Coronary artery (tissue), 2 donors: ENCODE data around the gene APBA3.

Experiments used
- DNase-seq: peaks from one replicate; pipeline ENCODE4 v3.0.0-alpha.2; 2017; ENCODE audit warnings: low spot score
- H3K27ac ChIP-seq, 2 donors: fragments of 200-600 bp; sonication (generic); one replicate each; pipeline ENCODE4 v1.5.1; 2016 to 2019
- H3K4me3 ChIP-seq: fragments of 200-600 bp; sonication (generic); 2 replicates; pipeline ENCODE4 v1.5.1; 2016; ENCODE audit warnings: mild to moderate bottlenecking, moderate library complexity
- CTCF ChIP-seq: fragments of 200-600 bp; sonication (generic); IDR thresholded peaks from one replicate; pipeline ENCODE4 v1.5.1; 2019; ENCODE audit warnings: antibody characterized with exemption

Gene APBA3

GRCh38 chr19:3710265-3710812 is 51.2 kb downstream of the APBA3 start:
- DNase-seq: no peak
- TF ChIP-seq CTCF: no peak
- no peak overlapping the region for H3K4me3 ChIP-seq
- no peak overlapping the region for H3K27ac ChIP-seq

DNA sequence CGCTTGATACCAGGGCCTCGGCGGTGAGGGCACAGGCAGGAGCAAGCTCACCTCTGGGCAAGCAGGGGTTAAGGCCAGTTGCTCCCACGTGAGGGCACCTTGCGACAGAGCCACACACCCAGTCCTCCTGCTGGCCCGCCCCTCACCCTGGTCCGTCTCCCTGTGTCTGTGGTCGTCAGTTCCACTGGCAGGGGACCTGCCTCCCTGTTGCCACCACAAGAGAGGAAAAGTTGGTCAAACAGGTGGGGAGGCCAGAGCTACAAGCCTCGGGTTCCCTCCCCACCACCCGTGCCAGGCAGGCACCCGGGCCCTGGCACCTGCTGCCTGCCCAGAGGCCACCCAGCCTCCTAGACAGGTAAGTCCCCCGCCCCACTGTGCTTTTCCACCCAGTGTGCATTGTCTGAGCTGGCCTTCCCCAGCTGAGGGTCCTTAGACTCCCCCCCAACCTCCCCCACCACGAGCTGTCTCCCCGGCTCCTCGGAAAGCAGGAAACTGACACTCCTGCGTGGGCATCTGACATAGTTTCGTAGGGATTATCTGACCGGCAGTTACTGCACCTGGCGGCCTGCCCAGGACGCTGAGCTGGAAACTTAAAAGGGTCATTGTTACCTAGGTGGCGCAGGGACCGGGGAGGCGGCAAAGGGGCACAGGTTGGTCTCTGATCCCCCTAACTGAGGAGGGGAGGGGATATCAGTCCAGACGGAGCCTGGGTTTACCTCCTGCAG is 53.1 kb downstream of the APBA3 start, which contains the start of gene TJP3:
Gene TJP3, plus strand, starts transcription at position 178 of the 725 bp plus-strand sequence. CDS start 20,049 bp downstream, outside the sequence.
- H3K27ac ChIP-seq: no peak within 1 kb of the TSS
- no peak for DNase-seq

DNA sequence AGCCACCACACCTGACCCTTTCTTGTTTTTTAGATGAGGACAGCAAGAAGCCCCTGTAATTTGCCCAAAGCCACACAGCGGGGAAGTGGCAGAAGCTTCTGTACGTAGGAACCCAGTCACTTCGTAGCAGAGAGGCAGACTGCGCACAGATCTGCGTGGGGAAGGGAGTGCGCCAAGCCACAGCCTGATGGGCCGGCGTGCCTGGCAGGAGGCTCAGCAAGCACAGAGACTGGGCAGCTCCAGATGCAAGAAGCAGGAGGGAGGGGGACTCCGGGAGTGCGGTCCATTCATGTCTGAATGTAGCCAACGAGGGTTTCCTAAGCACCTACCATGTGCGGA is 53.7 kb downstream of the APBA3 start:
- no peak overlapping the region for H3K4me3 ChIP-seq
- no peak for DNase-seq
- no peak for TF ChIP-seq CTCF
- no peak overlapping the region for H3K27ac ChIP-seq

More for the DNA sequence above, 53.1 kb downstream of the APBA3 start, which contains the start of gene TJP3:
- no peak within 1 kb of the TSS for H3K4me3 ChIP-seq
- no peak for TF ChIP-seq CTCF

- DNase-seq: no peak
- H3K27ac ChIP-seq: no peak overlapping the region
- no peak overlapping the region for H3K4me3 ChIP-seq
- TF ChIP-seq CTCF: no peak
Measured at GRCh38 chr19:3701200-3701599, 60.3 kb downstream of the APBA3 start.
